ENCODE data around the gene SPPL2A. TPM values are rescaled to one million over a fixed set of nuclear protein-coding genes. Genes with fewer than 3 reads are reported as not detected.

SPPL2A gene
- total and polyA plus RNA-seq, 9 of the 15 experiments (the other 6 are each of a cell fraction or from before 2014, with no cell fraction given): 9.8 to 66.1 (median 38.0) TPM

GRCh38 chr15:50653156-50653743 is 112.3 kb downstream of the SPPL2A start (continued):
- TF ChIP-seq MAFG (tag; conservative IDR thresholded peaks at IDR 0.05) (0 out of 2 replicates have a peak, but pooled peaks have one; percentile 33), MAFF (IDR thresholded peaks at IDR 0.05; ENCODE audit: low read length) (peak; percentile 8; the same call in 1 of the 2 replicates), ZNF586 (CRISPR knock-in tag; conservative IDR thresholded peaks at IDR 0.05) (no peak), L3MBTL2 (IDR thresholded peaks at IDR 0.05) (no peak)

- in situ Hi-C loops (cut with MboI) (no loop called here), intact Hi-C loops (cut with micrococcal nuclease) (no loop called here)
- POLR2A ChIA-PET: no interaction called here
- Histone ChIP-seq H3K9ac (ENCODE audit: insufficient read depth in 1 of 2, low read depth in 2 of 2, low read length in 2 of 2) (no peak overlapping the region), H3K4me2 (ENCODE audit: insufficient read depth, low read length) (no peak overlapping the region), H3K9me1 (ENCODE audit: control insufficient read depth, insufficient read depth, low read length) (no peaks in the 10 kb centered on the region), H3K27me3 (ENCODE audit: control insufficient read depth in 2 of 2, insufficient read depth in 2 of 2, low read length in 2 of 2) (no peaks in the 10 kb centered on the region), H3K4me1 (replicated peaks in 1 of 2; ENCODE audit: control insufficient read depth in 2 of 2, insufficient read depth in 2 of 2, low read length in 2 of 2) (no peaks in the 10 kb centered on the region), H4K20me1 (replicated peaks; ENCODE audit: control insufficient read depth, insufficient read depth, low read length) (no peaks in the 10 kb centered on the region), H2AFZ (ENCODE audit: low read depth, low read length) (no peak overlapping the region), H3K4me3 (no peak overlapping the region), H3K79me2 (ENCODE audit: control insufficient read depth, insufficient read depth, low read length) (peaks cover 6% of the 10 kb centered on the region; the same call in 1 of the 3 replicates), H3K27ac (ENCODE audit: extremely low read depth, low read depth, low read length) (no peak overlapping the region), H3K36me3 (ENCODE audit: control insufficient read depth, insufficient read depth, low read length) (peaks cover 86% of the 10 kb centered on the region), H3K9me3 (replicated peaks; ENCODE audit: control insufficient read depth, insufficient read depth, low read depth, low read length) (no peaks in the 10 kb centered on the region)
- 90% methylated on average over 3 of the region's 3 CpGs for WGBS (ENCODE audit: insufficient coverage, low coverage, missing lambda C conversion rate)
- BruUV-seq (replicated peaks): no TSS peak
- FAIRE-seq (no peak), DNase-seq (ENCODE audit: extremely low read depth in 1 of 4, low spot score in 3 of 4) (no peak), ATAC-seq (no peak)
- CTCF ChIA-PET (ENCODE audit: low intra/inter-chr PET ratio): no interaction called here
- TF ChIP-seq PTBP1 (IDR thresholded peaks at IDR 0.05; ENCODE audit: low read depth, low read length) (no peak), ZKSCAN3 (CRISPR knock-in tag; IDR thresholded peaks at IDR 0.05) (no peak), SMAD1 (IDR thresholded peaks at IDR 0.05; ENCODE audit: low read depth, low read length, partially characterized antibody) (no peak), NR1H2 (CRISPR knock-in tag; IDR thresholded peaks at IDR 0.05) (no peak), ZBTB1 (CRISPR knock-in tag; IDR thresholded peaks at IDR 0.05; ENCODE audit: borderline replicate concordance, low read depth) (no peak), ILF3 (IDR thresholded peaks at IDR 0.05; ENCODE audit: borderline replicate concordance) (no peak), POLR2A (conservative IDR thresholded peaks at IDR 0.05) (no peak)
- TF ChIP-seq, protein P1, sequence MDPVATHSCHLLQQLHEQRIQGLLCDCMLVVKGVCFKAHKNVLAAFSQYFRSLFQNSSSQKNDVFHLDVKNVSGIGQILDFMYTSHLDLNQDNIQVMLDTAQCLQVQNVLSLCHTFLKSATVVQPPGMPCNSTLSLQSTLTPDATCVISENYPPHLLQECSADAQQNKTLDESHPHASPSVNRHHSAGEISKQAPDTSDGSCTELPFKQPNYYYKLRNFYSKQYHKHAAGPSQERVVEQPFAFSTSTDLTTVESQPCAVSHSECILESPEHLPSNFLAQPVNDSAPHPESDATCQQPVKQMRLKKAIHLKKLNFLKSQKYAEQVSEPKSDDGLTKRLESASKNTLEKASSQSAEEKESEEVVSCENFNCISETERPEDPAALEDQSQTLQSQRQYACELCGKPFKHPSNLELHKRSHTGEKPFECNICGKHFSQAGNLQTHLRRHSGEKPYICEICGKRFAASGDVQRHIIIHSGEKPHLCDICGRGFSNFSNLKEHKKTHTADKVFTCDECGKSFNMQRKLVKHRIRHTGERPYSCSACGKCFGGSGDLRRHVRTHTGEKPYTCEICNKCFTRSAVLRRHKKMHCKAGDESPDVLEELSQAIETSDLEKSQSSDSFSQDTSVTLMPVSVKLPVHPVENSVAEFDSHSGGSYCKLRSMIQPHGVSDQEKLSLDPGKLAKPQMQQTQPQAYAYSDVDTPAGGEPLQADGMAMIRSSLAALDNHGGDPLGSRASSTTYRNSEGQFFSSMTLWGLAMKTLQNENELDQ (CRISPR knock-in tag; IDR thresholded peaks at IDR 0.05; ENCODE audit: borderline replicate concordance): no peak
- TF ChIP-seq, protein P2, sequence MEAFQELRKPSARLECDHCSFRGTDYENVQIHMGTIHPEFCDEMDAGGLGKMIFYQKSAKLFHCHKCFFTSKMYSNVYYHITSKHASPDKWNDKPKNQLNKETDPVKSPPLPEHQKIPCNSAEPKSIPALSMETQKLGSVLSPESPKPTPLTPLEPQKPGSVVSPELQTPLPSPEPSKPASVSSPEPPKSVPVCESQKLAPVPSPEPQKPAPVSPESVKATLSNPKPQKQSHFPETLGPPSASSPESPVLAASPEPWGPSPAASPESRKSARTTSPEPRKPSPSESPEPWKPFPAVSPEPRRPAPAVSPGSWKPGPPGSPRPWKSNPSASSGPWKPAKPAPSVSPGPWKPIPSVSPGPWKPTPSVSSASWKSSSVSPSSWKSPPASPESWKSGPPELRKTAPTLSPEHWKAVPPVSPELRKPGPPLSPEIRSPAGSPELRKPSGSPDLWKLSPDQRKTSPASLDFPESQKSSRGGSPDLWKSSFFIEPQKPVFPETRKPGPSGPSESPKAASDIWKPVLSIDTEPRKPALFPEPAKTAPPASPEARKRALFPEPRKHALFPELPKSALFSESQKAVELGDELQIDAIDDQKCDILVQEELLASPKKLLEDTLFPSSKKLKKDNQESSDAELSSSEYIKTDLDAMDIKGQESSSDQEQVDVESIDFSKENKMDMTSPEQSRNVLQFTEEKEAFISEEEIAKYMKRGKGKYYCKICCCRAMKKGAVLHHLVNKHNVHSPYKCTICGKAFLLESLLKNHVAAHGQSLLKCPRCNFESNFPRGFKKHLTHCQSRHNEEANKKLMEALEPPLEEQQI (IDR thresholded peaks at IDR 0.05): no peak
Measured at GRCh38 chr15:50652671-50653070, 112.8 kb downstream of the SPPL2A start.
